IPS DF 6.9 (cell line): ENCODE data around the gene SEC23B.
"Not testable (repeated sequence)": the region's sequence is repeated elsewhere in the genome, so short reads cannot be mapped to it uniquely, and the experiment has no call there.

Source experiments
- DNase-seq: peaks from one replicate; pipeline ENCODE4 v3.0.0-alpha.2; 2013; ENCODE audit warnings: low read depth, low spot score
- H3K27ac ChIP-seq: one replicate; pipeline ENCODE4 v1.5.1; 2013; ENCODE audit warnings: low read length, control low read depth
- H3K27me3 ChIP-seq: 2 replicates; pipeline ENCODE4 v1.6.1; 2013; ENCODE audit warnings: mild to moderate bottlenecking, low read length; ENCODE audit not compliant: control insufficient read depth, insufficient read depth
- H3K36me3 ChIP-seq: 2 replicates; pipeline ENCODE4 v1.6.1; 2013; ENCODE audit warnings: low read length; ENCODE audit not compliant: control insufficient read depth, insufficient read depth
- H3K4me1 ChIP-seq: 2 replicates; pipeline ENCODE4 v1.6.1; 2013; ENCODE audit warnings: low read length; ENCODE audit not compliant: control insufficient read depth, insufficient read depth
- H3K4me3 ChIP-seq: 2 replicates; pipeline ENCODE4 v1.5.1; 2013; ENCODE audit warnings: mild to moderate bottlenecking, low read length
- H3K9me3 ChIP-seq: 2 replicates; pipeline ENCODE4 v1.6.1; 2013; ENCODE audit warnings: low read length, inconsistent platforms; ENCODE audit not compliant: control insufficient read depth, insufficient read depth
- WGBS: extraction: QIAGEN DNeasy Blood & Tissue Kit; methylation state at CpG from one replicate; pipeline ENCODE4 v1.1.7; 2013; ENCODE audit warnings: mixed read lengths, missing lambda C conversion rate; ENCODE audit not compliant: insufficient read length, insufficient coverage; 5-methylcytosine and 5-hydroxymethylcytosine counted together

The SEC23B gene

GRCh38 chr20:18523066-18523465 lies 15.3 kb downstream of the SEC23B start:
- H3K4me3 ChIP-seq = no peak overlapping the region
- no CpG with 5 or more reads among the region's 2 CpGs for WGBS
- no peaks in the 10 kb centered on the region for H3K27me3 ChIP-seq
- no peak for DNase-seq
- H3K9me3 ChIP-seq = no peaks in the 10 kb centered on the region
- H3K27ac ChIP-seq = no peak overlapping the region
- no peaks in the 10 kb centered on the region for H3K4me1 ChIP-seq
- peaks cover 14% of the 10 kb centered on the region; the same call in 1 of the 2 replicates for H3K36me3 ChIP-seq

GRCh38 chr20:18524646-18525045 lies 16.9 kb downstream of the SEC23B start:
- no peaks in the 10 kb centered on the region for H3K27me3 ChIP-seq
- no peak overlapping the region for H3K4me3 ChIP-seq
- no peak overlapping the region for H3K27ac ChIP-seq
- H3K4me1 ChIP-seq = no peaks in the 10 kb centered on the region
- no peaks in the 10 kb centered on the region for H3K9me3 ChIP-seq
- DNase-seq = no peak
- H3K36me3 ChIP-seq = peaks cover 21% of the 10 kb centered on the region; the same call in 1 of the 2 replicates
- WGBS = no CpG with 5 or more reads among the region's 1 CpG

- not testable (repeated sequence) for H3K4me3 ChIP-seq, DNase-seq, H3K27me3 ChIP-seq, H3K9me3 ChIP-seq, H3K27ac ChIP-seq, H3K4me1 ChIP-seq
- peaks cover 21% of the 10 kb centered on the region; the same call in 1 of the 2 replicates for H3K36me3 ChIP-seq
- WGBS = no CpG with 5 or more reads among the region's 14 CpGs
These were observed 19.0 kb downstream of the SEC23B start for GRCh38 chr20:18526761-18527160.

GRCh38 chr20:18527339-18527738 lies 19.6 kb downstream of the SEC23B start:
- Histone ChIP-seq H3K27me3 (no peaks in the 10 kb centered on the region), H3K4me3 (no peak overlapping the region), H3K9me3 (no peaks in the 10 kb centered on the region), H3K4me1 (no peaks in the 10 kb centered on the region), H3K36me3 (peaks cover 21% of the 10 kb centered on the region; the same call in 1 of the 2 replicates), H3K27ac (no peak overlapping the region)
- DNase-seq = no peak
- no CpG with 5 or more reads among the region's 2 CpGs for WGBS

GRCh38 chr20:18527836-18528235 lies 20.1 kb downstream of the SEC23B start:
- no peak overlapping the region for H3K27ac ChIP-seq

GRCh38 chr20:18529041-18529440 lies 21.3 kb downstream of the SEC23B start:
- peaks cover 34% of the 10 kb centered on the region for H3K36me3 ChIP-seq

More at GRCh38 chr20:18527836-18528235, 20.1 kb downstream of the SEC23B start:
- Histone ChIP-seq H3K4me3 (no peak overlapping the region), H3K9me3 (no peaks in the 10 kb centered on the region), H3K36me3 (peaks cover 26% of the 10 kb centered on the region), H3K4me1 (no peaks in the 10 kb centered on the region), H3K27me3 (no peaks in the 10 kb centered on the region)
- no peak for DNase-seq
- no CpG with 5 or more reads among the region's 2 CpGs for WGBS

GRCh38 chr20:18532626-18533025 lies 24.9 kb downstream of the SEC23B start:
- no peak for DNase-seq
- no peak overlapping the region for H3K4me3 ChIP-seq
- H3K9me3 ChIP-seq = no peaks in the 10 kb centered on the region
- no peak overlapping the region for H3K27ac ChIP-seq
- peaks cover 27% of the 10 kb centered on the region for H3K36me3 ChIP-seq
- WGBS = no CpG with 5 or more reads among the region's 6 CpGs
- no peaks in the 10 kb centered on the region for H3K27me3 ChIP-seq
- H3K4me1 ChIP-seq = no peaks in the 10 kb centered on the region

More at GRCh38 chr20:18529041-18529440, 21.3 kb downstream of the SEC23B start:
- no peak overlapping the region for H3K4me3 ChIP-seq
- H3K27me3 ChIP-seq = no peaks in the 10 kb centered on the region
- no peaks in the 10 kb centered on the region for H3K9me3 ChIP-seq
- H3K27ac ChIP-seq = no peak overlapping the region
- DNase-seq = no peak
- H3K4me1 ChIP-seq = no peaks in the 10 kb centered on the region

- H3K36me3 ChIP-seq = peaks cover 19% of the 10 kb centered on the region
- H3K27me3 ChIP-seq = no peaks in the 10 kb centered on the region
- no peaks in the 10 kb centered on the region for H3K9me3 ChIP-seq
- H3K27ac ChIP-seq = no peak overlapping the region
- H3K4me1 ChIP-seq = no peaks in the 10 kb centered on the region
- no peak overlapping the region for H3K4me3 ChIP-seq
- no peak for DNase-seq
- no CpG with 5 or more reads among the region's 1 CpG for WGBS
These were observed 25.8 kb downstream of the SEC23B start for GRCh38 chr20:18533491-18533890.

- no CpG with 5 or more reads among the region's 6 CpGs for whole genome bisulfite sequencing
- H3K27ac ChIP-seq = no peak overlapping the region
- H3K9me3 ChIP-seq = no peaks in the 10 kb centered on the region
- H3K4me1 ChIP-seq = no peaks in the 10 kb centered on the region
- no peaks in the 10 kb centered on the region for H3K27me3 ChIP-seq
- H3K36me3 ChIP-seq = peaks cover 19% of the 10 kb centered on the region
- no peak for DNase-seq
- no peak overlapping the region for H3K4me3 ChIP-seq
These were observed 26.4 kb downstream of the SEC23B start for GRCh38 chr20:18533978-18534644.

- Histone ChIP-seq H3K36me3 (peaks cover 12% of the 10 kb centered on the region), H3K9me3 (no peaks in the 10 kb centered on the region), H3K4me3 (no peak overlapping the region), H3K4me1 (no peaks in the 10 kb centered on the region), H3K27me3 (no peaks in the 10 kb centered on the region), H3K27ac (no peak overlapping the region)
- no peak for DNase-seq
- no CpG with 5 or more reads among the region's 2 CpGs for WGBS
These were observed 29.9 kb downstream of the SEC23B start for GRCh38 chr20:18537651-18538050.

GRCh38 chr20:18541741-18542140 lies 34.0 kb downstream of the SEC23B start:
- Histone ChIP-seq H3K27ac (no peak overlapping the region), H3K4me3 (no peak overlapping the region), H3K9me3 (no peaks in the 10 kb centered on the region), H3K4me1 (no peaks in the 10 kb centered on the region), H3K36me3 (peaks cover 12% of the 10 kb centered on the region; the same call in 1 of the 2 replicates), H3K27me3 (no peaks in the 10 kb centered on the region)
- DNase-seq = no peak
- WGBS = no CpG with 5 or more reads among the region's 5 CpGs
